ENCODE data around the gene UTS2. TPM values are rescaled to one million over a fixed set of nuclear protein-coding genes. Genes with fewer than 3 reads are reported as not detected.
A peak's percentile ranks its signal among the peaks of the same experiment; 100 is the strongest.

The UTS2 gene, protein sequence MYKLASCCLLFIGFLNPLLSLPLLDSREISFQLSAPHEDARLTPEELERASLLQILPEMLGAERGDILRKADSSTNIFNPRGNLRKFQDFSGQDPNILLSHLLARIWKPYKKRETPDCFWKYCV
- polyA plus RNA-seq (ENCODE audit: insufficient read depth in 1 of 5, insufficient read length in 5 of 5, low replicate concordance in 1 of 5), result under 1 TPM in 2 of 5 donors, not detected in 3; 0.10 to 0.27 TPM
- long read RNA-seq, donor 1, partial matches to known transcripts, result 0 of 1 reads
- long read RNA-seq, donor 1, other reads (novel, unspliced or antisense), result 0 of 1 reads
- long read RNA-seq, donor 2, result 0 reads
- long read RNA-seq, donor 3, result 0 reads
- long read RNA-seq, donor 4, result 0 reads
- long read RNA-seq, donor 5, result 0 reads
- long read RNA-seq, donor 6, result 0 reads
- long read RNA-seq, donor 7, result 0 reads
- long read RNA-seq, donor 8, result 0 reads

DNA sequence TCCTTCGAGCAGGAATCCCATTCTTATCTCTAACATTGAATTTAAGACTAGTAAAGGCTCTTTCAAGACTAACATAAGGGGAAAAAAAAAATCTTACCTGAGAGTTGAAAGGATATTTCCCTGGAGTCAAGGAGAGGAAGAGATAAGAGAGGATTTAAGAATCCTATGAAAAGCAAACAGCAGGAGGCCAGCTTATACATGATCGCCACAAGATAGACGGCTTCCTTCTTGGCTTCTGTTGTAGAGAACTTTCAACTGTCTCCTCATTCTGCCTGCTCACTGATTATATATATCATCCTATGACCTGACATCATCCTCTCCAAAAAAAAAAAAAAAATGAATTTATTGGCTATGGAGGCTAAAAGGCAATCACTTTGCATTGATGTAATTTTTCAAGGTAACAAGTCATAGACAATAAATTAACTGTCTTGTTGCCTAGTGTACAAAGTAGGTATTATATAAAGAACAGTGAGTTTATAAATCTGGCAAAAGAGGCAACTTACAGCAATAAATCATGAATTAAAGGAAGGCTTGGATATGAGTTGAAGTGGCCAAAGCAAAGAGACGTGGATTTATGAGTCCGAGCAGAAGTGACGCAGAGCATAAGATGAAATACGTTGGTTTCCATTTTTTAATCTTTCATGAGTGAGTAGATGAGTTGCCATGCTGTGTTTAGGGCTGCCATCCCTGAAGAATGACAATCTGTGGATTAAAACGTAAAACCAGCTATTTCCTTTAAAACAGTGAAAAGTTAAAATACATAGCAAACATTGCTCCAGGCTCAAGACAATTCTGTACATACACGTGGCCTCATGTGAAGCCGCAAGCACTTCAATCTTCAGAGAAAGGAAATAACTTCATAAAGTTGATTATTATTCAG lies at the start of gene UTS2:
Gene UTS2, minus strand, starts transcription at position 262 of the 880 bp plus-strand sequence. Its CDS starts 62 bp downstream, at position 200.
- no peak for DNase-seq

DNA sequence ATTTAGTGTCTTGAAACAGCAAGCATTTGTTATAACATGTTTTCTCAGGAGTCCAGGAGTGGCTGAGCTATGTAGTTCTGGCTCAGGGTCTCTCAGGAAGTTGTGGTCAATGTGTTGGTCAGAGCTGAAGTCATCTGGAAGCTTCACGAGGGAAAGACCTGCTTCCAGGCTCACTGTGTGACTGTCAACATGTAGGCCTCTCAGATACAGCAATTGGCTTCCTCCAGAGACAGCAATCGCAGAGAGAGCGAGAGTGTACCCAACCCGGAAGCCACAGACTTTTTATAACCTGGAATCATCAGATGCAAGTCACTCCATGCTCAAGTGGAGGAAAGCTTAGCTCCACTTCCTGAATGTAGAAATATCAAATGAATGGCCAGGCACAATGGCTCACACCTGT lies 46.9 kb upstream of the UTS2 start:
- no peak for DNase-seq

DNA sequence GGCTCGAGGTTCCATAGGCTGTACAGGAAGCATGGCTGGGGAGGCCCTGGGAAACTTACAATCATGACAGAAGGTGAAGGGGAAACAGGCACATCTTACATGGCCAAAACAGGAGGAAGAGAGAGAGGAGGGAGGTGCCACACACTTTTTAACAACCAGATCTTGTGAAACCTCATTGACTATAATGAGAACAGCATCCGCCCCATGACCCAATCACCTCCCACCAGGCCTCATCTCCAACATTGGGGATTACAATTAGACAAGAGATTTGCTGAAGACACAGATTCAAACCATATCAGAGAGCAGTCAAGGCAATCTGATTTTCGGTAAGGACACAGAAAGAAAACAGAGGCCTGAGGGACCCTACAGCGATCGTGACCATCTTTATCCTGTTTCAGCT lies 46.1 kb upstream of the UTS2 start:
- no peak for DNase-seq

DNA sequence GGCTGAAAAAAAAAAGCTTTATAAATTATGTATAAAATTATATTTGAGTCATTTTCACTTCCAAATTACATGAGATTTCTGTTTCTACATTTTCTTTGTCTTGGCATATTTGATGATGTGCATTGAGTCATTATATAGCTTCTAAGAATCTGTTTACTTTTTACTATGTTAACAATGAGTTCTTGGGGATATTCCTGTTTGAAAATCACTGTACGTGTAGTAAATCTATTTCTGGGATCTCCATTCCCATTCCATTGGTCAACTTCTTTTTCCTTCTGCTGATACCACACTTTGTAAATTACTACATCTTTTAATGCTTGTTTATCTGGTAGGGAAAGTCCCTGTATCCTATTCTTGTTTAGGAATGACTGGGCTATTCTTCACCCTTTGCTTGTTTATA lies 44.1 kb upstream of the UTS2 start:
- DNase-seq, result no peak

DNA sequence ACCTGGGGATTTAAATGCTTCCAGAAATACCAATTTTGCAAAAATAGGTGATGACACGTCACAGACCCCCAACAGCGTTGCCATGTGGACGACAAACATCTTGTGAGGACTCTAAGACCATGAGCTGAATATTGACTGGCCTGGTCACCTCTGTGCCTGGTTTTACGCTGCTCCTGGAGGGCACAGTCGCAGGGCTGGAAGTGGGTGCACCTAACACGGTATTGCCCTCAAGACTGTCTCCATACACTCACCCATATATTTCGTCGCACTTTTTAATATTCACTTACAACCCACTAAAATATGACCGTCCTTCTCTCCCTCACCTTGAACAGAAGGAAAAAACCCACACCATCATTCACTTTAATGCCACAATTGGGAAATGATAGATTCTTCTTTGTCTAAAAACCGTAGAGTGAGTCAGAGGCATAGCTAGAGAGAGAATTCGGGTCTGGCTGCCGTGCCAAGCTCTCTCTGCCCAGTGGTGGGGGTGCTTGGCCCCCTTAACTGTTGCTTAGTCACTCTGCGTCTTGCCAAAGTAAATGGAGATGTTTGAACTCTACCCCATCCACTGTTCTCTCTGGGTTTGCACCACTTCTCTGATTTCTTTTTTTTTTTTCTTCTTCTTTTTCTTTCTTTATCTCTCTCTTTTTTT lies 40.8 kb upstream of the UTS2 start:
- no peak for DNase-seq

DNA sequence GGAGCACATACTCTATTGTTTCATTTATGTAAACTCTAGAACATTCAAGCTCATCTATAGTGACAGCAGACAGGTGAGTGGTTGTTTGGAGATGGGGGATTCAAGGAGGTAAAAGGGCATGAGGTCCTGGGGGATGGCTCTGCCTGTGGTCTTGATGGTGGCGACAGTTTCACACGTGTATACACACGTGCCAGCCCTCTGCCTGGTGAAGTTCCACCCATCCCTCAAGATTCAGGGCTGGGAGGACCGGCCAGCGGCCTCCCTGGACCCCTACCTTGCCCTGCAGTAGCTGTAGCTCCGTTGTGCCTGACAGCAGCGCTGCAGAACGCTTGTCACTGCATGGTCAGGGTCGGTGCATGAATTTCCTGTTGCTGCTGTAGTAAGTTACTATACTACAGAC lies 38.9 kb upstream of the UTS2 start:
- no peak for DNase-seq

DNA sequence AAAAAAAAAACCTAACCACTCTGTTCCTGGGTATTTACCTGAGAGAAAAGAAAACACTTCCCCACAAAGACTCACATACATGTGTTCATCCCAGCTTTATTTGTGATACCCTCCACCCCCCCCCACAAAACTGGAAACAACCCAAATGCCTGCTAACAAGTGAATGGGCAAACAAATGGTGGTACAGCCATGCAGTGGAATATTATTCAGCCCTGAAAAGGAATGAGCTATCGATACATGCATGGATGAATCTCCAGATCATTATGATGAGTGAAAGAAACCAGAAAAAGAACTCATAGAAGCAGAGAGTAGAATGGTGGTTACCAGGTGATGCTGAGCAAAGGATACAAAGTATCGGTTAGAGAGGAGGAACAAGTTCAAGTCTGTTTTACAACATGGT lies 38.0 kb upstream of the UTS2 start:
- no peak for DNase-seq

DNA sequence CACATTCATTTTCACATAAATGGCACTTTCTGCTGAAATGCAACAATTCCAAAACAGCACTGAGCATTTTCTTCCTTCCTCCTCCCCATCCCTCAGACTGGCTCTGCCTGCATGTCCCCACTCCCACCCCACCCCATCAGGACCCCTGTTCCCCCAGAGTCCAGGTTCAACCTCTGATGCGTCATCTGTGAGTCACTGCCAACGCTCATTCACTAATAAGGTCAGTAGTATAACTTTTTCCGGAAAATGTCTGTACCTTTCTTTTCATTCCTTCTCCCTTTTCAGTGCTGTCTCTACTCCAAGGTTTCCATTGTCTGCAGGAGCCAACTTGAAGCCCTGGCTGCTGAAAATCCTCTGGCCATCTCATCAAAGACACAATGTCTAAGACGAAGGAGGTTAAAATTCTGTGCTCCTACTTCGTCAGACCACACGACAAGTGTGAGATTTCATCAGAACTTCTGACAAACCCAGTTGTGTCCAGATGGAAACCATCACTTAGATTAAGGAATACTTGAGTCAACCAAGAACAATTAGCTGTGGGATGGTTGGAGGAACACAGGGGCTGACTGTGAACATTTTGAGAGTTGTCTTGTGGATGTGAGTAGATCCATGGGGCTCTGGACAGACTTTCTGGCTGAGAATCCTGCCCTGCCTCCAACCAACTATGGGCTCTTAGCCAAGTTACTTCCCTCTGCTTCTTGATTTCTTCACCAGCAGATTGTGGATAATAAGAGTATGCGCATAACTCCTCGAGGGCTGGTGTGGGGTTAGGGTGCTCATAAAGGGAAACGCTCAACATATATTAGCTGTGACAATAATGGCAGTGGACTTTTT lies 35.6 kb upstream of the UTS2 start:
- peak; percentile 36 to 37 for DNase-seq

DNA sequence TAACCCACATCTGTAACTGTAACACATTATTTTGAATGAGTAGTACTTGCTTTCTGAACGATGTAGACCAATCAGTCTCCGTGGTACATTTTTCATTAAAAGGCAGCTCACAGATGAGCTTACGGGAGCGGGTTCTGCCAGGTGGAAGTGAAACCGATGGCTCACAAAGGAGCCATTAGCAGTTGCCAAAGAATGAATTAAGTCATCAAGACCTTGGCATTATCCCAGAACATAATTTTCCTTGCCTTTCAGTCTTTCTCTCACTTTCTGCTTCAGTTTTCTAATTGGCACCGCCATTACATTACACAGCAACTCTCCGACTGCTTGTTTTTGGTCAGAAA lies 33.5 kb upstream of the UTS2 start:
- no peak for DNase-seq

DNA sequence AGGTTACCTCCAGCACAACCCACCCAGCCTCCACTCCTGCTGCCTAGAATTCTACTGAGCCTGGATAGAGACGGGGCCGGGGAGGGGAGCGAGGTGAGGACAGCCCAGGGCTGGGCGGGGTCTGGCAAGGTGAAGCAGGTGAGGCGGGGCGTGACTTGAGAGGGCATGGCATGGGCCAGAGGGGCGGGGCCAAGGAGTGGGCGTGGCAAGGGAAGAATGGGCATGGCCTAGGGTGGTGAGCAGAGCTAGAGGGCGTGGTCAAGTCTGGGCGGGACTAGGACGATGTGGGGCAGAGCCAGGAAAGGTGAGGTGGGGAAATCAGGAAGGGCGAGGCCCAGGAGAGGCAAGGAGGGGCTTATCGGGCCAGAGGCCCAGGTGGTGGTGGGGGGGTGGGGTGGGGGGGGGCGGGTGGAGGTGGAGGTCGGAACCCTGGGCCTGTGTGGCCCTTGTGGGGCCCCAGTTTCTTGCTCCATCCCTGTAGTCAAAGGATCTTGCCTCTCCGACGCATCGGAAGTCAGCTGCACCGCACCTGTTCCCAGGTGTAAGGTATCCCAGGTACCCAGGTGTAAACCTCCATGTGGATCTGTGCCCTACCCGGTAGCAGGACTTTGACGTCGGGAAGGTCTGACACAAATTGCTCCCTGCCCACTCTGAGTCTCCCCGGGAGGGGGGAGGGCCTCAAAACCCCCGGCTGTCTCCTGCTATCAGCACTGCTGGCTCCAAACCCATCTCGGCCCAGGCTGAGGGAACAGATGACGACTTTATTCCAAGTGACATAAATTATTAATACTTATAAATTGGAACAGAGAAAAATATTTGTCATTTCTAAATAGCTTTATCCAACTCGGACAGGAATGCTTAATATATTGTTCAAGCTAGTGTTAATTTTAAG lies 32.9 kb upstream of the UTS2 start:
- no peak for DNase-seq

DNA sequence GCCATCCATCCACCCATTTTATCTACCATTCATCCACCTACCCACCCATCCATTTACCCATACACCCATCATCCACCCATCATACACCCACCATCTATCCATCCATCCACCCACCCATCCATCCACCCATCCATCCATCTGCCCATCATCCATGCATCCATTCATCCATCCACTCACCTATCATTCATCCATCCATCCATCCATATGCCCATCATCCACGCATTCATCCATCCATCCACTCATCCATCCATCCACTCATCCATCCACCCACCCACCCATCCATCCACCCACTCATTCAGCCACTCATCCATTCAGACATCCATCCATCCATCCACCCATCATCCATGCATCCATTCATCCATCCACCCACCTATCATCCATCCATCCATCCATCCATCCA lies 31.9 kb upstream of the UTS2 start:
- no peak for DNase-seq

DNA sequence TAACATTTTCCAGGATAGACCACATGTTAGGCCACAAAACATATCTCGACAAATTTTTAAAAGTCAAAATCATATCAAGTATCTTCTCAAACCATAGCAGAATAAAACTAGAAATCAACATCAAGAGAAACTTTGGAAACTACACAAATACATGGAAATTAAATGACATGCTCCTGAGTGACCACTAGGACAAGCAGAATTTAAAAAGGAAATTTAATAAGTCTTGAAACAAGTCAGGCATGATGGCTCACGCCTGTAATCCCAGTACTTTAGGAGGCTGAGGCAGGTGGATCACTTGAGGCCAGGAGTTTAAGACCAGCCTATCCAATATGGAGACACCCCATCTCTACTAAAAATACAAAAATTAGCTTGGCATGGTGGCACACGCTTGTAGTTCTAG lies 26.4 kb upstream of the UTS2 start:
- no peak for DNase-seq

DNA sequence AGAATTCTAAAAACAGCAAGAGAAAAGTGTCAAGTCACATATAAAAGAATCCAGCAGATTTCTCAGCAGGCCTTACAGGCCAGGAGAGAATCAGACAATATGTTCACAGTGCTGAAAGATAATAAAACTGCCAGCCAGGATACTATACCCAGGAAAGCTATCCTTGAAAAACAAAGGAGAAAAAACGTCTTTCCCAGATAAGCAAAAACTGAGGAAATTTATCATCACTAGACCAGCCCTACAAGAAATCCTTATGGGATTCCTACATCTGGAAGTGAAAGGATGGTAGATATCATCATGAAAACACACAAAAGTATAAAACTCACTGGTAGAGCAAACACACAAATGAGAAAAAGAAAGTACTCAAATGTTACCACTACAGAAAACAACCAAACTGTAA lies 25.2 kb upstream of the UTS2 start:
- no peak for DNase-seq

DNA sequence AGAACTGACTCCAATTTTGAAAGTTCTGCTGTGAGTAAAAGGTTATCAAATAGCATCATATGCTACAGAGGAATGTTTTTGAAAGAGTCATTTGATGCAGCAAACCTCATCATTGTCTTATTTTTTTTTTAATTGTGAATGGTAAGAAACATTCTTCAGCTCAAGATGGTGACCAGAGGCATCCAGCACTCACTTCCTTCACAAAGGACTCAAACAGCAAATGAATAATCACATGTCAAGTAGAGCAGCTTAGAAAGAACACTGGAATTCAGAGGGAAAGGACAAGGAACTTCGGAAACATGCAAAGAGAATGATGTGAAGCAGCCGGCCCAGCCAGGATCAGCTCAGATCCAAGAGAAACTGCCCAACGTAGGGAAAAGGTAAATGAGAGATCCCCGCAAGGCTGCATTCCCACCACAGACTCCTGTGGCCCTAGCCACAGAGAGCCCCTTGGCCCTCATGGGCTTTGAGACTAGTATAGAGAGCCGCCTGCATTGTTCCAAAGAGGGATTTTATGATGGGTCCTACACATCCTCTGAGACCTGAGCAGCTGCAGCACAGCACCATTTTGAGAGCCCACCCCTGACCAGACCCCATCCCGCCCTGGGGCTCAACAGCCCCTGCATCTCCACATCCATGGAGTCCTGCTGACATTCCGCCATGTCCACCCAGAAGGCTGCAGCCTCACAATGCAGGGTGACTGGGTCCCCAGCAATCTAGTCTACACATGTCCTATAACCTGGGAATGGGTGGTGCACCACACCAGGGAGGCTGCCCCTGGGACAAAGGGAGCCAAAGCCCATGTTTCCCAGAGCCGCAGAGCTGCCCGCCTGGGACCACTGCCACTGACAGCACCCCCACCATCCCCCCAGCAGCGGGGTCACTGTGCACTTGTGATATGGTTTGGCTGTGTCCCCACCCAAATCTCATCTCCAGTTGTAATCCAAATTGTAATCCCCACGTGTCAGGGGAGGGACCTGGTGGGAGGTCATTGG lies 21.2 kb upstream of the UTS2 start:
- no peak for DNase-seq

DNA sequence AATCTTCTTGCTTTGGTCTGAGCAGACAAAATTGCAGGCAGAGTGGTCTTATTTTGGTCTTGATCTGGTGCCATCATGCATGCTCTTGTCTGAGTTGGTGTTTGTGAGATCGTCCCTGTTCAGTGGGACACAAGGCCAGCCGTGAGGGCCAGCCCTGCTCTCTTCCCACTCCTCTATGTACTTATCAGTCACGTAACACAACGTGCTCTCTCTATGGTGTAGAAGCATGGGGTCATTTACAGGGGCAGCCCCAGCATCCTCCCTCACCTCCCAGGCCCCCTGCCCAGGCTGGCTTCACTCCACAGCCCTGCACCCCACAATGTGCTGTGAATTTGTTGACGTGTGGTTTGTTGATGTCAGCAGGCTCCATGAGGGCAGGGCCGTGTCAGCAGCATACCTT lies 18.3 kb upstream of the UTS2 start:
- no peak for DNase-seq

DNA sequence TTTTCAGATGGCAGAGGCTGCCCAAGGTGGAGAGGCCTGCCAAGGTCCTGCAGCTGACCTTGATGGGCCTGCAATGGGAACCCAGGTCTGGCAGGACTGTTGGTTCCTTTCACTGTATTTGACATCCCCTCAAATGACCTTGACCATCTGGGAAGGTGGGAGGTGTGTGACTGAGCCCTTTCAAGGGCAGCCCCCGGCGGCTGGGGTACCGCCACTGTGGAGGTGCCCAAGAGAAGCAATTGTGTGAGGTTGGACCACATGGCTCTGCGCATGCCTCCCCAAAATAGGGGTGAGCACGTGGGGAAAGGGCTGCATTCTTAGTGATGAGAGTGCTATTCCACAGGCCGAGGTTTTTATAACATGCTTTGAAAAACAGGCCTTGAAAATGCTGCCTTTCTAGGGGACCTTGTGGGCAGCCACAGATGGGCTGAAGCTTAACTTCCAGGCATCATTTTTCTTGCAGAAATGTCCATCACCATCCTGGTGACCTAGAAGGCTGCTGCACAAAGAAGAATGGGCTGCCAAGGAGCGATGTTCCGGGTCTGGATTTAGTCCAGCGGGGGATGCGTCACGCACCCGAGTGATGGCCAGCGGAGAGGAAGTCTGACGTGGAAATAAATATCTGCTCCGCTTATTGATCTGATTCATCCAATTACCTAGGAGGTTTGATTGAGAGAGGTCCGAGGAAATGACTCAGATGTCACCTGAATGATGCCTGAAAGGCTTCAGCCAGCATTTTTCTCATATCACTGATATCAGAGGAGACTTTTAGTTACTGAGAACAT lies 16.5 kb upstream of the UTS2 start:
- DNase-seq, result no peak

DNA sequence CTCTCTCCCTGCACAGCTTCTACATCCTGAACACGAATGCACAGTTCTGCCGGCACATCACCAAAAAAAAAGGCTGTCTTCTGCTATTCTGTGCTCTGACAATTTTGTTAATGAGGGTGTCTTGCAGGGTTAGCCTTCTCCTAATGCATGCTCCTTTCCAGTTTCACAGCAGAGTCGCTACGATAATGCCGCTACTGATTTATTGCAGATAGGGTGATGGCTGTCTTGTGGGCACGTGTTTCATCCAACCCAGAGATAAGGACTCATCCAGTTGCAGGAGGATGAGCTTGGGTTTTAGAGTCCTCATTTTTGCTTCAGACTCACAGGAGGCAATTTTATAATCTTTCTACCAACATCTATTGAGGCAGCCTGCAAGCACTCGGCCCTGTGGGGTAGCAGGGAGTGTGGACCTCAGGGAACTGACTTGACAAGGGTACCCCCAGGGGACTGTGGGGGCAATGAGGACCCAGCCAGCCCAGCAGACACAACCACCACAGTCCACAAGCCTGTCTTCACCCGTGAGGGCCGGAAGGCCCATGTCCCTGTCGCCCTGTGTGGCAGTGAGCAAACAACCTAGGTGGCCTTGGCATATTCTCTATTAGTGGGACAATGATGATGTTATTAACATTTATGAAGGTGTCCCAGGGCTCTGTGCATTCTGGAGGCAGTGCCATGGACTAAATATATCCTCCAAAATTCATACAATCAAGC lies 15.4 kb upstream of the UTS2 start:
- DNase-seq, result no peak

DNA sequence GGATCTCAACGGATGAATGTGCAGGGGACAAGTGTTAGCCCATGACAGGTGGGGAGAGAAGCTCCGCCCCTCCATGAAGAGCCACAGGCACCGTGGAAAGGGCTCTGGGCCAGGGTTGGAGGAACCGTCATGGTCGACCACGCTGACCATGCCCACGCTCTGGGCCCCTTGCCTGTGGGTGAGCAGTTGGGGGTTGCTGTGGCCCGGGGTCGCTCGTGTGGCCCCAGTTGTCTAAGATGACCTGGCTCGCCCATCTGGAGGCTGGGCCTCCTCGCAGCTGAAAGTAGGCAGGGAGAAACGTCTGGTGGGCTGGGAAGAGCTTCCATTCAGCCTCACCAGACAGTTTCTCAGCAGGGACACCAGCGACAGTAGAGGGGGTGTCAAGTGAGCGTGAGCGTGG lies 13.1 kb upstream of the UTS2 start:
- DNase-seq, result no peak
